H7 (cell line): Measurements from ENCODE around the gene E2F4. TPM values are rescaled to one million over a fixed set of nuclear protein-coding genes. Genes with fewer than 3 reads are reported as not detected.

Experiments used
- DNase-seq: peaks from one replicate; pipeline ENCODE4 v3.0.0; 2012
- H3K27me3 ChIP-seq: 2 replicates; pipeline ENCODE4 v1.6.0; 2011; ENCODE audit warnings: mild to moderate bottlenecking, low read length; ENCODE audit not compliant: control insufficient read depth, insufficient read depth
- H3K36me3 ChIP-seq: replicated peaks from 2 replicates; pipeline ENCODE4 v1.5.1; 2011; ENCODE audit warnings: low read length; ENCODE audit not compliant: control insufficient read depth, insufficient read depth
- H3K4me3 ChIP-seq: 2 replicates; pipeline ENCODE4 v1.5.1; 2011; ENCODE audit warnings: low read depth, mild to moderate bottlenecking, control low read depth, low read length, moderate library complexity; ENCODE audit not compliant: insufficient read depth
- total RNA-seq: library from RNA; depleted of rRNA; stranded (reverse); fragments of >200 nt; shearing (Covaris generic); gene quantifications from 2 replicates; pipeline ENCODE4 v1.2.3, GENCODE V29; 2014

The E2F4 gene
- total RNA-seq, 1 experiment from 2014 or later: 117 TPM

- no peaks in the 10 kb centered on the region for H3K36me3 ChIP-seq
- H3K27me3 ChIP-seq: peaks cover 100% of the 10 kb centered on the region
- peak; percentile 82 for DNase-seq
- peak overlapping the region; percentile 30; the same call in 1 of the 2 replicates for H3K4me3 ChIP-seq
Observed at GRCh38 chr16:67154578-67155294, 37.2 kb upstream of the E2F4 start.

DNA sequence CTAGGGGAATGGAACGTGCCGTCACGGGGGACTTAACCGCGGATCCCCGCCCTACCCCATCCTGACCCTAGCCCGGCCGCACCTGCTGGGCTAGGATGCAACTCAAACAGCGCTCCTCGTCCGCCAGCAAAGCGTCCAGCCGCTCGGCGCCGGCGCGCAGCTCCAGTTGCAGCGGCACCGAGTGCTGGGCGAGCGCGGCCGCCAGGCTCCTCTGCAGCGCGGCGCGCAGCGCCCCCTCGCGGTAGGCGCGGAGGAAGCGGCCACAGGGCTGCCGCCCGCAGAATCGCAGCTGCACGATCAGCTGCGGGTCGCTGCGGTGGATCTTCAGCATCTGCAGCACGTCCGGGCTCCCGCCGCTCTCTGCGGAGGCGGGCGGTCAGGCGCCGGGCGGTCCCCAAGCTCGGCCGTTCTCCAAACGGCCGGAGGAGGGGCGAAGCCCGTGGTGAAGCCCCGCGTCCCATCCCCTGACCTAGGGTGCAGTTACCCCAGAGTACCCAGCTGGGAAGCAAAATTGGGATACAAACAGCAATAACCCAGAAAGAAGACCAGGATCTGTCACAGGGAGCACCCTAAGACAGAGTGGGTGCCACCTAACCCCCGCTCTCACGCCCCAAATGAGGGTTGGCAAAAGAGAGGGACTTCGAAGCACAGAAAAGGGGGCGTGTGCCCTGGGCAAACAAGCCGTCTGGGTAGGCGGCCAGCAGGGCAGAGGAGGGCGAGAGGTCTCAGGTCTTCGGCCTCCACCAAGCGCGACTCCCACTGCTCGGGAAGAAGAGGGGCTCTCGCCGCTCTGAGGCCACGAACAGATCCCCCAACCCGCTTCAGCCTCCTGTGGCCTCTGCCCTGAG, 36.4 kb upstream of the E2F4 start:
- H3K4me3 ChIP-seq: peak overlapping the region; percentile 30; the same call in 1 of the 2 replicates
- peak; percentile 98 for DNase-seq
- no peaks in the 10 kb centered on the region for H3K36me3 ChIP-seq
- H3K27me3 ChIP-seq: peaks cover 100% of the 10 kb centered on the region

DNA sequence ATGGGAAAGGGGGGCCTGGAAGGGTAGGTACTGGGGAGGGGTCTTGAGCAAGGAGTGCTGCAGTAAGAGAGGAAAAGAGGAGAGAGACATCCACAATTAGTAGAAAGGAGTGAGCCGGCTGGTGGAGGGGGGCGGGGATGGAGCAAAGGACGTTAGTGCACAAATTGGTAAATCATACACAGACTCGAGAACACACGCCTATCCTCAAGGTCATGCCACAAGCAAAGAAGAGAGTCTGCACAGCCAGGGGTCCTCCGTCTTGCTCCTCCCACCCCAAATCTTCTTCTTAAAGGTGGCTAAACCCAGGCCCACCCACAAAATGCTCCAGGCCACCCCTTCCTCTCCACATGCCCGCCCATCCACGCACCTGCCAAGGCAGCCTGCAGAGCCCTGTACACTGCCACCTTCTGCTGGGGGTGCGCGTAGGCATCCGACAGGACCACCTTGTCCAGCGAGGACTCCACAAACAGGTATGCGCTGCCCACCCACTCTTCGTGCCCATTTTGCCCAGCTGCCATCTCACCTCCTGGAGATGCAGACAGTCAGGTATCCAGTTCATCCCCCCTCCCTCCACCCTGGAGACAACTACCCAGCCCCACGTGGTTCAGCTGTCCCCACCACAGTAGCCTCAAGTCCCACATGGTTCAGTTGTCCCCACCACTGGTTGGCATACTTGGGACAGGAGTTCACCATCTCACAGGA, 35.7 kb upstream of the E2F4 start:
- H3K27me3 ChIP-seq: peaks cover 99% of the 10 kb centered on the region
- no peak for DNase-seq
- H3K4me3 ChIP-seq: no peak overlapping the region
- no peaks in the 10 kb centered on the region for H3K36me3 ChIP-seq

DNA sequence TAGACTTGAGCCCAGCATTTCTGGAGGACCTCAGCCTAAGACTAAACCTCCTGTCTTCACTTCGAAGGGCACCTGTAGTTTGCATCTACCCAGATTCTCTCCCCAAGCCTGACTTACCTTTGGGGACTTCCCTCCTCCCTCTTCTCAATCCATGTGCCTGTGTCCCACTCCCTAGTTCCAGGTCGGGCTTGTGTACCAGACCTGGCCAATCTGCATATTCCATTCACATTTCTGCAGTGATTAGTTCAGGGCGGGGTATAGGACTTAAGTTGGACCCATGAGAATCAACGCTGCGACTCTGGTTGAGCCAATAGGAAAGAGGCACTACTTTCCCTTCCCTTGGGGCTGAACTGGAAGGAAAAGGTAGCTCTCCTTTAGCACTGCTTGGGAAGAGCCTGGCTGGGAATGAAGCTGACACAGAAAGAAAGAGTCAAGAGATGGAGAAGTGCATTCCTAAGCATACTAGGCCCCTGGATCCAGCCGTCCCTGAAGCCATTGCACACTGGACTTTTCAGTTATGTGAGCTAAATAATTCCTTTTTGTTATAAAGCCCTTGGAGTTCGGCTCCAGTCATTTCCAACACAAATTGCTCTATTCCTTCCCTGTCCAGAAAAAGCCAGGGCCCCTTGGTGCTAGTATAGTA, 34.7 kb upstream of the E2F4 start:
- H3K36me3 ChIP-seq: no peaks in the 10 kb centered on the region
- H3K27me3 ChIP-seq: peaks cover 99% of the 10 kb centered on the region
- no peak for DNase-seq
- H3K4me3 ChIP-seq: no peak overlapping the region

- no peak overlapping the region for H3K4me3 ChIP-seq
Observed at GRCh38 chr16:67157892-67158635, 33.9 kb upstream of the E2F4 start.

DNA sequence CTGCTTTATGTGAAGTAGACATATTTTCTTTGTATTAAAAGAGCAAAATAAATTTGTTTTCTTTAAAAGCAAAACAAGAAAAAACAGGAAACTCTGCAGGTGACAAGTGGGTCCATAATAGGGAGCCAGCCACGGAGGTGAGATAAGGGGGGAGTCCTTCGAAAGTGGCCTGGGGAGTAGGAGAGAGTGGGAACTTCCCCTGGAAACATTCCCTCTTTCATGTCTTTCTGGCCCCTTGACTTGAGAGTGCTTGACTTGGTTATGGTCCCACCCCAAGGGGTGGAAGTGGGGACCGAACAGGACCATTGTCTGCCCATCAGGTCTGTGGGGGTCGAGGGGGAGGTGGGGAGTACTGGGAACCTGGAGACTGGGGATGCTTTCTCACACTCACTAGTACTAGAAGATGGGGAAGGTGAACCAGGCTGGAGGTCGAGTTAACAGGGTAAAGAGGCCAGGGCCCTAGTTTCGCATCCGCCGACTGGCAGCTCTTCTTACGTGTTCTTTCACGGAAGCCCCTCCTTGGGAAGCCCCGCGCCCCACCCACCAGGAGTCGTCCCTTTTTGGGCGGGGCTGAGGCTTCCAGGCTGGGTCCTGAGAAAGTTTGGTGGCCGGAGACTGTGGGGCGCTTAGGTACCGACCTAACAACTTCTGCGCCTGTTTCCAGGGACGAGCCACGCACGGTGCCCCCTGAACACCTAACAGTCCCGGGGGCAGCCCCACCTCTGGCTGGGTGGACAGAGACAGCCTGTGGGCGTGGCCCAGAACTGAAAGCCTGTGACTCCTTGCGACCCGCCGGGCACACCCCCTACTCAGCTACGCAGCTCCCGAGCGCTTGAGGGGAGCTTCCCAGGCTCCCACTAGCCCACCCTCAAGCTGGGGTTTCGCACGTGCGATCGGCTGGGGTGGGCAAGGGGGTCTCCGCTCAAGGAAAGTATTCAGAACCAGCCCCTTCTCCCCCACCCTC, 33.0 kb upstream of the E2F4 start:
- Histone ChIP-seq H3K27me3 (peaks cover 99% of the 10 kb centered on the region), H3K4me3 (peak overlapping the region; percentile 58)
- peak; percentile 78 for DNase-seq

More at GRCh38 chr16:67157892-67158635, 33.9 kb upstream of the E2F4 start:
- no peak for DNase-seq
- peaks cover 99% of the 10 kb centered on the region for H3K27me3 ChIP-seq
- no peaks in the 10 kb centered on the region for H3K36me3 ChIP-seq

DNA sequence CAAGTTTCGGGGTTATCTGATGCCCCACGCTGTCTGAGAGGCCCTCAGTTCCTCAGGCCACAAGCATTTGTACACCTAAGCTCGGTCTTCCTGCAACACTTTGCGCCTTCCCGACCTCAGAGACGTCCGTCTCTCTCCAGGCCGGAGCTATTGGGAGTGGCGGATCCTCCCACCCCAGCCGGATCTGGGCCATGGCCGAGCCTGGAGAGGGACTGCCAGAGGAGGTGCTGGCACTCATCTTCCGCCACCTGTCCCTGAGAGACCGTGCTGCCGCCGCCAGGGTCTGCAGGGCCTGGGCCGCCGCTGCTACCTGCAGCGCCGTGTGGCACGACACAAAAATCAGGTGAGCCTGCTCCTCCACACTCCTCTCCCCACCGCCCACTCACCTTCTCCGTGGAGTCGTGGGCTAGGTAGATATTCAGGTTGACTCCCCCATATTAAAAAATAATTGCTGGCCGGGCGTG, 30.3 kb upstream of the E2F4 start:
- H3K27me3 ChIP-seq: peaks cover 99% of the 10 kb centered on the region
- no peaks in the 10 kb centered on the region for H3K36me3 ChIP-seq
- no peak overlapping the region for H3K4me3 ChIP-seq
- peak; percentile 75 for DNase-seq

More for the DNA sequence above, 33.0 kb upstream of the E2F4 start:
- no peaks in the 10 kb centered on the region for H3K36me3 ChIP-seq

DNA sequence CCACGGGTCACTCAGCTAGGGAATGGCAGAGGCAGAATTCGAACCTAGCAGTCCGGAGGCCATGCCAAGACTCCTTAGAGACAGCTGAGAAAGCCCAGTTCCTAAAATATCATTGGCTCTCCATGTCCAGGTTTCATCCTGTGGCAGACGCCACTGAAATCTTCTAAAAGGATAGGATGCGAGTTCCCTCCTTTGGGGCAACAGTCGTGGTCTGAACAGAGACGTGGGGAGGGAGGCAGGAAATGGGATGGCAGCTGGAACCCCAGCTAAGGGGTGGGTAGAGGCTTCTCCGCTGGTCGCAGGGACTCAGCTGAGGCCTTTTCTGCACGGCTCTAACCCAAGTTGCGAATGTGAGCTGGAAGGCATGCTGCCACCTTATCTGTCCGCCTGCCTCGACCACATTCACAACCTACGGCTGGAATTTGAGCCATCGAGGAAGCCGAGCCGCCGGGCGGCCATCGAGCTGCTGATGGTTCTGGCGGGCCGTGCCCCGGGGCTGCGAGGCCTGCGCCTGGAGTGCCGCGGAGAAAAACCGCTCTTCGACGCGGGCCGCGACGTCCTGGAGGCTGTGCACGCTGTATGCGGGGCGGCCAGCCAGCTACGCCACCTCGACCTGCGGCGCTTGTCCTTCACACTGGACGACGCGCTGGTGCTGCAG, 29.3 kb upstream of the E2F4 start:
- Histone ChIP-seq H3K4me3 (peak overlapping the region; percentile 43; the same call in 1 of the 2 replicates), H3K36me3 (no peaks in the 10 kb centered on the region), H3K27me3 (peaks cover 99% of the 10 kb centered on the region)
- DNase-seq: peak; percentile 77

GRCh38 chr16:67163164-67163998, 28.6 kb upstream of the E2F4 start:
- Histone ChIP-seq H3K36me3 (no peaks in the 10 kb centered on the region), H3K27me3 (peaks cover 99% of the 10 kb centered on the region), H3K4me3 (peak overlapping the region; percentile 43)
- DNase-seq: peak; percentile 84

DNA sequence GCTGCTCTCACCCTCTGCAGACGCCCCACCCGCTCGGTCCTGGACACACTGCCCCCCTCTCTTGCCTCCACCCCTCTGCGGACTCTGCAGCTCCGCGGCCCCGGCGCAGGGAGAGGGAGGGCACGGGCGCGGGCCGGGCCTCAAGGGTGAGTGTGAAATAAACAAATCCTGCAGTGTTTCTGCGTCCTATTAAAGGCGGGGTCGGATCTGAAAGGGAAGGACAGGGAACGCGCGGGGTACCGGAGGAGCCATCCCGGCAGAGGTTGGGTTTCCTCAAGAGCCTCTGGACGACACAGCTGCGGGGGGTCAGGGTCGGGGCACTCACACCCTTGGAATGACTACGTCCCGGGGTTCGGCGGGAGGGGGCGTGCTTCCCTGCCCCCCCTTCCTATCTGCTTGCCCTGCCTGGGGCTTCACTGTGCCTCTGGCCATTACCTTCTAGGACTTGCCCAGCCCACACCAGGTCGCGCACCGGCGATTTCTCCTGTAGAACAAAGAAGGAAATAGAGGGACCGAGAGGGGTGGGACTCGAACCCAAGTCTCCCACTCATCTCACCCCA, 27.9 kb upstream of the E2F4 start:
- H3K4me3 ChIP-seq: peak overlapping the region; percentile 43
- peaks cover 99% of the 10 kb centered on the region for H3K27me3 ChIP-seq
- peak; percentile 76 for DNase-seq
- no peaks in the 10 kb centered on the region for H3K36me3 ChIP-seq

GRCh38 chr16:67164599-67165061, 27.3 kb upstream of the E2F4 start, which contains the start of gene HSF4:
Gene HSF4 (plus strand): TSS chr16:67164745. CDS start chr16:67164812, 67 bp downstream.
- DNase-seq: peak; percentile 90
- peaks cover 99% of the 10 kb centered on the region for H3K27me3 ChIP-seq
- H3K4me3 ChIP-seq: peak within 1 kb of the TSS; percentile 43
- H3K36me3 ChIP-seq: no peaks in the 10 kb centered on the region
